DND-41 (cell line): Measurements from ENCODE around the gene VIM.

Experiments used
- ATAC-seq: fragments of 200-7000 bp; cut with Tn5 transposase; 3 replicates; pipeline ENCODE4 v1.9.1; 2021; ENCODE audit warnings: low read depth; ENCODE audit not compliant: insufficient read depth
- DNase-seq: peaks from one replicate; pipeline ENCODE4 v3.0.0-alpha.2; 2020
- H2AFZ ChIP-seq: 2 replicates; pipeline ENCODE4 v1.6.0; 2012; ENCODE audit warnings: low read depth, low read length
- H3K27ac ChIP-seq: 2 replicates; pipeline ENCODE4 v1.5.1; 2012; ENCODE audit warnings: low read length, inconsistent platforms
- H3K27me3 ChIP-seq: fragments of 200-600 bp; sonication (generic); 2 replicates; pipeline ENCODE4 v1.6.0; 2012; ENCODE audit warnings: low read length, mild to moderate bottlenecking, inconsistent platforms; ENCODE audit not compliant: insufficient read depth, poor library complexity
- H3K36me3 ChIP-seq: 2 replicates; pipeline ENCODE4 v1.5.1; 2012; ENCODE audit warnings: low read length, inconsistent platforms; ENCODE audit not compliant: insufficient read depth
- H3K4me1 ChIP-seq: 2 replicates; pipeline ENCODE4 v1.5.1; 2012; ENCODE audit warnings: mild to moderate bottlenecking, low read length; ENCODE audit not compliant: insufficient read depth
- H3K4me2 ChIP-seq: 2 replicates; pipeline ENCODE4 v1.6.0; 2012; ENCODE audit warnings: mild to moderate bottlenecking, moderate library complexity, low read length, inconsistent platforms; ENCODE audit not compliant: insufficient read depth
- H3K4me3 ChIP-seq, 2 experiments: fragments of 200-600 bp in 1 of 2; shearing (Covaris generic) in 1 of 2; 2 replicates each; pipeline ENCODE4 v1.5.1; 2012 to 2016; ENCODE audit warnings: inconsistent platforms in 2 of 2, low read length in 2 of 2, mild to moderate bottlenecking in 2 of 2, low read depth in 1 of 2, moderate library complexity in 1 of 2
- H3K79me2 ChIP-seq: 2 replicates; pipeline ENCODE4 v1.6.0; 2012; ENCODE audit warnings: low read length, inconsistent platforms; ENCODE audit not compliant: insufficient read depth
- H3K9ac ChIP-seq: 2 replicates; pipeline ENCODE4 v1.6.0; 2012; ENCODE audit warnings: low read depth, mild to moderate bottlenecking, inconsistent platforms, low read length, moderate library complexity
- H3K9me3 ChIP-seq: 2 replicates; pipeline ENCODE4 v1.5.1; 2012; ENCODE audit warnings: low read length, moderate library complexity, mild to moderate bottlenecking, inconsistent platforms; ENCODE audit not compliant: insufficient read depth, severe bottlenecking
- H4K20me1 ChIP-seq: 2 replicates; pipeline ENCODE4 v1.6.0; 2012; ENCODE audit warnings: low read length; ENCODE audit not compliant: insufficient read depth
- EZH2 ChIP-seq: IDR thresholded peaks from 3 replicates; pipeline ENCODE4 v1.6.1; 2012; ENCODE audit warnings: borderline replicate concordance, low read depth, mild to moderate bottlenecking, moderate library complexity, low read length, inconsistent platforms; ENCODE audit not compliant: severe bottlenecking
- TF ChIP-seq, protein P1 (sequence below): IDR thresholded peaks from 2 replicates; pipeline ENCODE4 v1.5.1; 2012; ENCODE audit warnings: borderline replicate concordance, low read length, moderate library complexity, mild to moderate bottlenecking; ENCODE audit not compliant: poor library complexity, severe bottlenecking; ENCODE audit errors: extremely low read depth

VIM gene

DNA sequence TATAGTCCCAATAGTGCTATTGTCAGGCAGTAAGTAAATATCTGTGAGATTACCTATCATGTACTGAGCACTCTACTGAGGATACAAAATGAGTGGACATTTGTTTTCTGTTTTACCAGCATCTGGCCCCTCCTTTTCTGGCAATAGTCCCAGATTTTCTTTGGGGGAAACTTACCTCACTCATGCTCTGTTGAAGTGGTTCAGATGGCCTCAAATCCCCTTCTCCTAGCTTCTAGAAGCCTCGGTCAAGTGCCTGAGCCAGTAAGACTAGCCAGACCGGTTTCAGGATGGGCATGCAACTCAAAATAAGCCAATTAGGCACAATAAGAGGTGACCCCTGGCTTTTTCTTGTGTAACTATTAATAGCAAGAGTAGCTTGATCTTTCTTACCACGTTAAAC lies 46.3 kb upstream of the VIM start:
- Histone ChIP-seq H3K27me3 (no peaks in the 10 kb centered on the region), H4K20me1 (no peaks in the 10 kb centered on the region; the same call in 1 of the 2 replicates), H3K9ac (no peak overlapping the region), H3K4me3 (no peak overlapping the region), H3K4me1 (no peaks in the 10 kb centered on the region), H3K9me3 (no peaks in the 10 kb centered on the region), H3K36me3 (no peaks in the 10 kb centered on the region), H2AFZ (no peak overlapping the region), H3K27ac (no peak overlapping the region), H3K79me2 (peaks cover under 1% of the 10 kb centered on the region; the same call in 1 of the 2 replicates), H3K4me2 (no peak overlapping the region)
- DNase-seq (no peak), ATAC-seq (no peak)
- TF ChIP-seq EZH2, result no peak
- TF ChIP-seq, protein P1, sequence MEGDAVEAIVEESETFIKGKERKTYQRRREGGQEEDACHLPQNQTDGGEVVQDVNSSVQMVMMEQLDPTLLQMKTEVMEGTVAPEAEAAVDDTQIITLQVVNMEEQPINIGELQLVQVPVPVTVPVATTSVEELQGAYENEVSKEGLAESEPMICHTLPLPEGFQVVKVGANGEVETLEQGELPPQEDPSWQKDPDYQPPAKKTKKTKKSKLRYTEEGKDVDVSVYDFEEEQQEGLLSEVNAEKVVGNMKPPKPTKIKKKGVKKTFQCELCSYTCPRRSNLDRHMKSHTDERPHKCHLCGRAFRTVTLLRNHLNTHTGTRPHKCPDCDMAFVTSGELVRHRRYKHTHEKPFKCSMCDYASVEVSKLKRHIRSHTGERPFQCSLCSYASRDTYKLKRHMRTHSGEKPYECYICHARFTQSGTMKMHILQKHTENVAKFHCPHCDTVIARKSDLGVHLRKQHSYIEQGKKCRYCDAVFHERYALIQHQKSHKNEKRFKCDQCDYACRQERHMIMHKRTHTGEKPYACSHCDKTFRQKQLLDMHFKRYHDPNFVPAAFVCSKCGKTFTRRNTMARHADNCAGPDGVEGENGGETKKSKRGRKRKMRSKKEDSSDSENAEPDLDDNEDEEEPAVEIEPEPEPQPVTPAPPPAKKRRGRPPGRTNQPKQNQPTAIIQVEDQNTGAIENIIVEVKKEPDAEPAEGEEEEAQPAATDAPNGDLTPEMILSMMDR, result no peak

DNA sequence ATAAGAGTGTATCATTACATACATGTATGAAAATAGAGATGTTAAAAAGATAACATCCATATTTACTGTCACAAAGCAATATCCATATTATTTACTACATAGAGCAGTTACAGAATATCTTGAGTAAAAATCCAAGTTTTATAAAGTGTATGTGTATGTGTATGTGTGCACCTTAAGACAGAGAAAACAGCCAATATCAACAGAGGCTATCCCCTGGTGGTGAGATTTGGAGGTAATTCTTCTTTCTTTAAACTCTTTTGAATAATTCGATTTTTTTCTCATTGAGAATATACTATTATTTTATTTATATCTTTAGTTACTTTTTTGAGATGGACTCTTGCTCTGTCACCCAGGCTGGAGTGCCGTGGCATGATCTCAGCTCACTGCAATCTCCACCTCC lies 44.9 kb upstream of the VIM start:
- TF ChIP-seq, protein P1, result no peak
- no peak for TF ChIP-seq EZH2
- Histone ChIP-seq H3K9ac (no peak overlapping the region), H4K20me1 (no peaks in the 10 kb centered on the region; the same call in 1 of the 2 replicates), H3K4me3 (no peak overlapping the region), H3K4me1 (no peaks in the 10 kb centered on the region), H3K27ac (no peak overlapping the region), H3K79me2 (peaks cover 3% of the 10 kb centered on the region; the same call in 1 of the 2 replicates), H3K4me2 (no peak overlapping the region), H3K9me3 (no peaks in the 10 kb centered on the region), H2AFZ (no peak overlapping the region), H3K36me3 (no peaks in the 10 kb centered on the region), H3K27me3 (no peaks in the 10 kb centered on the region)
- DNase-seq, result no peak
- no peak for ATAC-seq

DNA sequence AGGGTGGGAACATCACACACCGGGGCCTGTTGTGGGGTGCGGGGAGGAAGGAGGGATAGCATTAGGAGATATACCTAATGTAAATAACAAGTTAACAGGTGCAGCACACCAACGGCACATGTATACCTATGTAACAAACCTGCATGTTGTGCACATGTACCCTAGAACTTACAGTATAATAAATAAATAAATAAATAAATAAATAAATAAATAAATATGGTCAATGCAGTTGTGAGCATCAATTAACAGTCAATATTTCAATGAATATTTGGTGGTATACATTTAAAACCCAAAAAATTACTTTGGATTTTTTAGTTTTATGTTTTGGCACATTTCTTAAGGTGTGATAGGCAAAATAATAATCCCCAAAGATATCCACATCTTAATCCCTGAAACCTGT lies 42.2 kb upstream of the VIM start:
- H3K9me3 ChIP-seq, result no peaks in the 10 kb centered on the region
- no peak overlapping the region for H3K4me3 ChIP-seq
- no peaks in the 10 kb centered on the region for H3K4me1 ChIP-seq
- H2AFZ ChIP-seq, result no peak overlapping the region
- peaks cover 10% of the 10 kb centered on the region; the same call in 1 of the 2 replicates for H3K79me2 ChIP-seq
- no peak overlapping the region for H3K9ac ChIP-seq
- DNase-seq (no peak), ATAC-seq (no peak)
- TF ChIP-seq, protein P1, result no peak
- TF ChIP-seq EZH2, result no peak
- no peaks in the 10 kb centered on the region; the same call in 1 of the 2 replicates for H4K20me1 ChIP-seq
- no peak overlapping the region for H3K4me2 ChIP-seq
- no peaks in the 10 kb centered on the region for H3K36me3 ChIP-seq
- H3K27ac ChIP-seq, result no peak overlapping the region
- no peaks in the 10 kb centered on the region for H3K27me3 ChIP-seq
